Endometrial microvascular endothelial cells (primary cell): ENCODE results near the gene CCNJ. TPM values are rescaled to one million over a fixed set of nuclear protein-coding genes. Genes with fewer than 3 reads are reported as not detected.
"Not testable (repeated sequence)": the region's sequence is repeated elsewhere in the genome, so short reads cannot be mapped to it uniquely, and the experiment has no call there.

Experiments used
- in situ Hi-C: cut with HindIII; loops from 2 replicates; pipeline ENCODE4 v1.10.0; 2017; ENCODE audit warnings: low sequenced_read_pairs, low pct_unique_long_range_greater_than_20kb; ENCODE audit errors: inconsistent ontology term
- total RNA-seq: library from RNA; depleted of rRNA; stranded (reverse); fragments of >200 nt; gene quantifications from one replicate; pipeline ENCODE4 v1.2.3, GENCODE V29; 2015; ENCODE audit errors: inconsistent ontology term

CCNJ gene
- total RNA-seq: 8.8 TPM

- in situ Hi-C loops: no loop called here
These were observed at the start of gene CCNJ for GRCh38 chr10:96043033-96043892. Gene CCNJ (plus strand): TSS chr10:96043583. CDS start chr10:96044394, 811 bp downstream.

- in situ Hi-C loops: not testable (repeated sequence)
These were observed 49.0 kb upstream of the CCNJ start for GRCh38 chr10:95994376-95994775.

GRCh38 chr10:95998255-95998784 is 45.1 kb upstream of the CCNJ start:
- in situ Hi-C loops: no loop called here

- in situ Hi-C loops: no loop called here
These were observed 29.4 kb upstream of the CCNJ start for GRCh38 chr10:96013956-96014355.

- in situ Hi-C loops: no loop called here
These were observed 28.8 kb upstream of the CCNJ start for GRCh38 chr10:96014473-96015102.

GRCh38 chr10:96017191-96017687 is 26.1 kb upstream of the CCNJ start:
- in situ Hi-C loops: no loop called here

GRCh38 chr10:96021332-96021731 is 22.1 kb upstream of the CCNJ start:
- in situ Hi-C loops: no loop called here

GRCh38 chr10:96022739-96023138 is 20.6 kb upstream of the CCNJ start:
- in situ Hi-C loops: no loop called here

GRCh38 chr10:96023168-96023567 is 20.2 kb upstream of the CCNJ start:
- in situ Hi-C loops: no loop called here

- in situ Hi-C loops: no loop called here
These were observed 17.8 kb upstream of the CCNJ start for GRCh38 chr10:96025566-96025965.

- in situ Hi-C loops: no loop called here
These were observed 8.8 kb upstream of the CCNJ start for GRCh38 chr10:96034625-96035024.

- in situ Hi-C loops: no loop called here
These were observed 4.7 kb upstream of the CCNJ start for GRCh38 chr10:96038476-96039387.

- in situ Hi-C loops: no loop called here
These were observed 2.2 kb upstream of the CCNJ start for GRCh38 chr10:96041146-96041545.

GRCh38 chr10:96043893-96044715 is 721 bp downstream of the CCNJ start:
- in situ Hi-C loops: no loop called here

GRCh38 chr10:96044736-96045135 is 1.4 kb downstream of the CCNJ start:
- in situ Hi-C loops: no loop called here

GRCh38 chr10:96046546-96046945 is 3.2 kb downstream of the CCNJ start:
- in situ Hi-C loops: no loop called here

GRCh38 chr10:96047004-96047649 is 3.7 kb downstream of the CCNJ start:
- in situ Hi-C loops: no loop called here

GRCh38 chr10:96047925-96048324 is 4.5 kb downstream of the CCNJ start:
- in situ Hi-C loops: not testable (repeated sequence)
